Duodenal mucosa (tissue), 2 donors: ENCODE measurements around the gene OGA.

Source experiments
- H3K27ac ChIP-seq: one replicate; pipeline ENCODE4 v1.7.0; 2013; ENCODE audit warnings: low read depth, low read length
- H3K27me3 ChIP-seq, 2 donors: one replicate each; pipeline ENCODE4 v1.7.0; 2013; ENCODE audit warnings: low read length in 2 of 2, control low read depth in 1 of 2; ENCODE audit not compliant: insufficient read depth in 2 of 2, control insufficient read depth in 1 of 2
- H3K36me3 ChIP-seq, 2 donors: one replicate each; pipeline ENCODE4 v1.7.0; 2013; ENCODE audit warnings: low read length in 2 of 2, control low read depth in 1 of 2; ENCODE audit not compliant: insufficient read depth in 2 of 2, control insufficient read depth in 1 of 2
- H3K4me1 ChIP-seq, 2 donors: one replicate each; pipeline ENCODE4 v1.7.0; 2013; ENCODE audit warnings: low read length in 2 of 2, control low read depth in 1 of 2; ENCODE audit not compliant: insufficient read depth in 2 of 2, control insufficient read depth in 1 of 2
- H3K4me3 ChIP-seq, 2 donors: one replicate each; pipeline ENCODE4 v1.7.0; 2013; ENCODE audit warnings: low read length in 2 of 2, low read depth in 1 of 2
- H3K9ac ChIP-seq, 2 donors: one replicate each; pipeline ENCODE4 v1.7.0; 2013; ENCODE audit warnings: low read length in 2 of 2, low read depth in 1 of 2
- H3K9me3 ChIP-seq, 2 donors: one replicate each; pipeline ENCODE4 v1.7.0; 2013; ENCODE audit warnings: low read length in 2 of 2, control low read depth in 1 of 2; ENCODE audit not compliant: control insufficient read depth in 1 of 2

The OGA gene

GRCh38 chr10:101776161-101776817 is 42.0 kb downstream of the OGA start:
- H3K4me1 ChIP-seq = peaks cover 27 to 31% of the 10 kb centered on the region in 2 donors
- H3K27me3 ChIP-seq = peaks cover 60 to 67% of the 10 kb centered on the region in 2 donors
- H3K36me3 ChIP-seq = no peaks in the 10 kb centered on the region
- H3K9me3 ChIP-seq = no peaks in the 10 kb centered on the region
- no peak overlapping the region for H3K4me3 ChIP-seq
- no peak overlapping the region for H3K9ac ChIP-seq
- no peak overlapping the region for H3K27ac ChIP-seq

DNA sequence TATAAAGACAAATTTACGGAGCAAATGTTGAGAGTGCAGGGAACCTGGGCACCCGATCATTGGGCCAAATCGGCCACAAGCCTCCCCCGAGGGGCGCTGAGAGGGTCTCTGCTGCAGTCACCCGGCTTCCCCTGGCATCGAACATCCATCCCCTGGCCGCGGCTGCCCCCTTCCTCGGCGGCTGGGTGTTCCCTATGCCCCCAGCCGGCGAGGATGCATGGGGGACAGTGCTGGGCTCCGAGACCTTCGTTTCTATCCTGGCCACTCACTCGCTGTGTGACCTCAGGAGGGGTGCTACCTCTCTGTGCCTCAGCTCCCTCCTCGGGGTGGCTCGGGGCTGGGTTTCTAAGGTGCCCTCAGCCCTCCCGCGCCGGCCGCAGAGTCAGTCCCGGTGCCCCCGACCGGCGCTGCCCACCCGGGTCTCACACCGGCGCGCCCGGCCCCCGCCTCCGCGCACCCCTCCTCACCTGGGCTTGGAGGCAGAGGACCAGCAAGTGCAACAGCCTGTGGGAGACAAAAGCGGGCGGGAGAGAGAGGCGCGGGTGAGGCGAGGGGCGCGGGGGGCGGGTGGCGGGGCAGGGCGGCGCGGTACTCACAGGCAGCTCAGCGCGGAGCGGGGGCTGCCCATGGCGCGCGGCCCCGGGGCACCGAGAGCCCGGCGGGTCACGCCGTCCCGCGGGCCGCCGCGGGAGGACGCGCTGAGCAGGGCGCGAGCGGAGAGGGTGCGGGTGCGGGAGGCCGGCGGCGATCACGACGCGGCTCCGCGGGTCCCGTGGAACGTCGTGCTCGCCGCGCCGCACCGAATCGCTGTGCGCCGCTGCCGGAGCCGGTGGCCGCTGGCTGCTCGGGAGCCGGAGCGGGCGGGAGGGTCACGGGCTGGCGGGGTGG is 42.7 kb downstream of the OGA start, which contains the start of gene FGF8:
Gene FGF8, minus strand, starts transcription at position 842 of the 888 bp plus-strand sequence. Its CDS starts 214 bp downstream, at position 628.
- Histone ChIP-seq H3K27me3 (peaks cover 67 to 75% of the 10 kb centered on the region in 2 donors), H3K9ac (no peak within 1 kb of the TSS), H3K36me3 (no peaks in the 10 kb centered on the region), H3K9me3 (no peaks in the 10 kb centered on the region), H3K4me1 (peaks cover 27 to 31% of the 10 kb centered on the region in 2 donors), H3K27ac (no peak within 1 kb of the TSS), H3K4me3 (no peak within 1 kb of the TSS)

- Histone ChIP-seq H3K4me1 (peaks cover 24 to 26% of the 10 kb centered on the region in 2 donors), H3K36me3 (no peaks in the 10 kb centered on the region), H3K9me3 (no peaks in the 10 kb centered on the region), H3K4me3 (no peak overlapping the region), H3K27me3 (peaks cover 73 to 82% of the 10 kb centered on the region in 2 donors), H3K9ac (no peak overlapping the region), H3K27ac (no peak overlapping the region)
Observed at GRCh38 chr10:101774589-101775272, 43.5 kb downstream of the OGA start.

GRCh38 chr10:101773923-101774588 is 44.2 kb downstream of the OGA start:
- H3K9me3 ChIP-seq = no peaks in the 10 kb centered on the region
- H3K36me3 ChIP-seq = no peaks in the 10 kb centered on the region
- H3K4me3 ChIP-seq = no peak overlapping the region
- no peak overlapping the region for H3K9ac ChIP-seq
- H3K4me1 ChIP-seq = peaks cover 17 to 21% of the 10 kb centered on the region in 2 donors
- peaks cover 79 to 89% of the 10 kb centered on the region in 2 donors for H3K27me3 ChIP-seq
- no peak overlapping the region for H3K27ac ChIP-seq

DNA sequence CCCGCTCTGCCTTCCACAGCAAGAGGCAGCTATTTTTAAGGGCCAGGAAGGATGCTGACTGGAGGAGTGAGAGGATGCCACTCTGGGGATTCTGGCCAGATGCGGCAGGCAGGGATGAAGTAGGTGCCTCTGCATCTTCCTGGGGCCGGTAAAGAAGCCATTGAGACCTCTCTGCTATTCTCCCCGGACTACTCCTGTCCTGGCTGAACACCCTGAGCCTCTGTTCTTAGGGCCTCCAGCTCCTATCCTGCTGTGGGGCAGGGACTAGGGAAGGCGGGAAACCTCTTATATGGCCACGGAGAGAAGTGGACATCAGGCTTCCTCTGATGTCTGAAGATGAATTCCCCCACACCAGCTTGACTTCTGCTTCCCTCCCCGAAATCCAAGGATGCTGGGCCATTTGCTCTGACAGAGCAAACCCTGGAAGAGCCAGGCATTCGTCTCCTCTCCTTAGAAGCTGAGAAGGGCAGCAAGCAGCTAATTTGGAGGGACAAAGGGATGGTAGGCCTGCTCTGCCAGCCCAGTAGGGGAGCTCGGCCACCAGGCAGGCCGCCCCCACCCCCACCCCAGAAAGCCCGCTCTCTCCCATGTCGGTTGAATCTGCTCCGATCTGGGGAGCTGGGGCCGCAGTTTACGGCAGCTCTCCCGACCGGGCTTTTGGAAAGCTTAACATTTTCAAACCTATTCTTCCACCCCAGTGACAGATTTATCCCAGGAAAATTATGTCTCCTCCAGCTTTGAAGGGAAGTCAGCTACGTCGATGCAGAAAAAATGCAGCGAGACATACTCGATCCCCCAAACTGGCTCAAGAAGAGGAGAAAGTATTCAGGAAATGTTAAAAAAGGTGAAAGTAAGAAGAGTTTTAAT is 45.1 kb downstream of the OGA start:
- H3K4me1 ChIP-seq = peaks cover 8 to 12% of the 10 kb centered on the region in 2 donors
- no peaks in the 10 kb centered on the region for H3K9me3 ChIP-seq
- H3K36me3 ChIP-seq = no peaks in the 10 kb centered on the region
- peaks cover 85 to 92% of the 10 kb centered on the region in 2 donors for H3K27me3 ChIP-seq
- H3K4me3 ChIP-seq = no peak overlapping the region
- no peak overlapping the region for H3K27ac ChIP-seq
- no peak overlapping the region for H3K9ac ChIP-seq

DNA sequence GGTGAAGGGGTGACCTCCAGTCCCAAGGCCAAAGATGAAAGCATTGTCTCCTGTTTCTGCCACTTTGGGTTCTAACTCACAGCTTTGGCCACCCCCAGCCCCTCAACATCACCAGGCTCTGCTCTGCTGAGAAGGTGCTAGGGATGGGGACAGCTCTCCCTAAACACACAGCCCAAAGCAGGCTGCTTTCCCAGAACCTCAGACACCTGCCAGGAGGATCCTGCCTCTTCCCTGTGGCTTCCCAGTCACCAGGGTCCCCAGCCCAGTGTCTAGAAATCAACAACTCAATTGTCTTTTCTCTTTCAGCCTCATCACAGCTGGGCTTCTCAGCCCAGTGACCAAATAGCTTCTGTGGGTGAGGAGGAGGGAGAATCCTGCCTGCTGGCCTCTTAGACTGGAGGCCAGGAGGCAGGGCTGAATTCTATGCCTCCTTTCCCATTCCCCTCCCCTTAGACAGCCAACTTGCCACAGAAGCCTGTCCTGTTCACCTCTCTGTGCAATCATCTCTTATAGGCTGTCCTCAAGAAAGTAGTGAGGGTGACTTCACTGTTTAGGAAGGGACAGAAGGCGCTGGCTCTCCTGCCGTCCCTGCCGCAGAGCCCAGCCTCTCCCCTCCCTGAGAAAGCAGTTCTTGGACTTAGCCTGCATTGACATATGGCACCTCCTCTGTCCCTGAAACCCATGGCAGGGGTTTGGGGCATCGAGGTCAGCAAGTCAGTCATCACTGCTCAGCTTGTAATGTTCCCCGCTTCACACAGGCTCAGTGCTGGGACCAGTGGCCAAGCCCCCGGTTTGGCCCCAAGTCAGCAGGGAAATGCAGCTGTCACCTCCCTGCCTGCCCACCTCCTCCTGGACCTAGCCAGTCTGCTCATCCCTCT is 46.0 kb downstream of the OGA start:
- H3K9me3 ChIP-seq = no peaks in the 10 kb centered on the region
- no peak overlapping the region for H3K27ac ChIP-seq
- H3K4me1 ChIP-seq = peaks cover 8 to 13% of the 10 kb centered on the region in 2 donors
- no peaks in the 10 kb centered on the region for H3K36me3 ChIP-seq
- no peak overlapping the region for H3K4me3 ChIP-seq
- H3K9ac ChIP-seq = no peak overlapping the region
- H3K27me3 ChIP-seq = peaks cover 85 to 92% of the 10 kb centered on the region in 2 donors

GRCh38 chr10:101771380-101771779 is 46.9 kb downstream of the OGA start:
- peaks cover 9 to 14% of the 10 kb centered on the region in 2 donors for H3K4me1 ChIP-seq

DNA sequence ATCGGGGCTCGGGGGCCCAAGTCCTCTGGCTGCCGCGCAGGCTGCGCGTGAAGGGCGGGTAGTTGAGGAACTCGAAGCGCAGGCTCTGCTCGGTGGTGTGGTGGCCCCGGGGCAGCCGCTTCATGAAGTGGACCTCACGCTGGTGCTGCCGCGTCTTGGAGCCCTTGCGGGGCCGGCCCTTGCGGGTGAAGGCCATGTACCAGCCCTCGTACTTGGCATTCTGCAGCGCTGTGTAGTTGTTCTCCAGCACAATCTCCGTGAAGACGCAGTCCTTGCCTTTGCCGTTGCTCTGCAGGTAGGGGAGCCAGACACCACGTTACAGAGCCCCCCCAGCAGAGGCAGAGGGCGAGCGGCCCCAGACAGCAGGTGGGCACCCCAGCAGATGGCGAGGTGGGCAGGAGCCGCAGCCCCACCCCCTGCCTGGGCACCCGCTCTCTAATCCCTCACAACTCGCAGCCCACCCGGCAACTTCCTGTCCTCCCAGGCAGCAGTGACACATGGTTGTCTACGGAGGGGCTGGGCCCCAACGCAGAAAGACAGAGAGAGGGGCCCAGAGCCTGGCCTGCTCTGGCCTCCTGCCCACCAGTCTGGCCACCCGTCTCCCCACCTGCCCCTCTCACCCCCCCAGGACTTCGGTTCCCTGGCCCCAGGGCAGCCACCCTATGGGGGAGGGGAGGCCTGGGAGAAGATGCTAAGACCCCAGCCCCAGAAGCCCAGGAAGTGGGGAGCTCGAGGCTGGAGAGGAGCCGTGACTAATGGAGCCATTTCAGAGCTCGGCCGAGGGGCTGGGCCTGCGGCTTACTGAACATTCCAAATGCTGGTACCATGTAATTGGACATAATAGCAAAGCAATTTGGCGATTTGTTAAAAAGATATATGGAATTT is 47.7 kb downstream of the OGA start:
- Histone ChIP-seq H3K36me3 (no peaks in the 10 kb centered on the region), H3K27ac (no peak overlapping the region), H3K9me3 (no peaks in the 10 kb centered on the region), H3K4me3 (no peak overlapping the region), H3K4me1 (peaks cover 9 to 14% of the 10 kb centered on the region in 2 donors), H3K27me3 (peaks cover 91 to 98% of the 10 kb centered on the region in 2 donors), H3K9ac (no peak overlapping the region)

More at GRCh38 chr10:101771380-101771779, 46.9 kb downstream of the OGA start:
- Histone ChIP-seq H3K9ac (no peak overlapping the region), H3K36me3 (no peaks in the 10 kb centered on the region), H3K4me3 (no peak overlapping the region), H3K9me3 (no peaks in the 10 kb centered on the region), H3K27ac (no peak overlapping the region), H3K27me3 (peaks cover 87 to 92% of the 10 kb centered on the region in 2 donors)
